AG20443 (cell line): ENCODE measurements around the gene SEMA4D.

Experiments
- DNase-seq: peaks from one replicate; pipeline ENCODE4 v3.0.0; 2012; ENCODE audit warnings: low spot score, mixed read lengths

The SEMA4D gene

DNA sequence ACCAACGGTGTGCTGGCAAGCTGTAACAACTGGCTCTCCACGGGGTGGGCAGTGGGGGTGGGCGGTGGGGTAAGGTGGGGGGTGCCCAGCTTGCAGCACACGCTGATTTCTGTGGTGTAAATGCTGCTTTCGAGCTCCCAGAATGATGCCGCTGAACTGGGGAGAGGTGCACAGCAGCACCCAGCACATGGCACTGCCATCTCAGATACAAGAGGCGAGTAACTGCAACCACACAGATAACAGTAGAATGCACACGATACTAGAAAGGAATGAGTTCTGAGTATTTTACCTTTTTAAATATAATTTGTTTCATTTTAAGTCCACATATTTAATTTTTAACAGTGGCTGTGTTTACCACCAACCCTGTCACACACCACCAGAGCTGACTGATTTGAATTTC is 87.9 kb downstream of the SEMA4D start:
- no peak for DNase-seq

DNA sequence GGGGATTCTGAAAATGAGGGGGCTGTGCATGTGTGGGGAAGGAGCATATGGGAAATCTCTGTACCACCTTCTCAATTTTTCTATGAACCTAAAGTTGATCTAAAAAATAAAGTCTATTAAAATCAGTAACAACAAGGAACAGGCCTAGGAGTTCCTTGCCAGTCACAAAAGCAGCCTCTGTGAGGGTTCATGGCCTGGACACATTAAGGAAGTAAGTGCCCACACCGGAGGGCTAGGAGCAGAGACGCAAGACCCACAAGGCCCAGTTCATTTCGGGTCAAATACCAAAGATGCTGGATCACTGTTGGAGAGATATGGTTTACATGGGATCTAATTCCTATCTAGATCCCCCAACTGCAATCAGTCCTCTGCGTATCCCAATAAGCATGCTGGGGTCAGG is 88.4 kb downstream of the SEMA4D start:
- DNase-seq = no peak

DNA sequence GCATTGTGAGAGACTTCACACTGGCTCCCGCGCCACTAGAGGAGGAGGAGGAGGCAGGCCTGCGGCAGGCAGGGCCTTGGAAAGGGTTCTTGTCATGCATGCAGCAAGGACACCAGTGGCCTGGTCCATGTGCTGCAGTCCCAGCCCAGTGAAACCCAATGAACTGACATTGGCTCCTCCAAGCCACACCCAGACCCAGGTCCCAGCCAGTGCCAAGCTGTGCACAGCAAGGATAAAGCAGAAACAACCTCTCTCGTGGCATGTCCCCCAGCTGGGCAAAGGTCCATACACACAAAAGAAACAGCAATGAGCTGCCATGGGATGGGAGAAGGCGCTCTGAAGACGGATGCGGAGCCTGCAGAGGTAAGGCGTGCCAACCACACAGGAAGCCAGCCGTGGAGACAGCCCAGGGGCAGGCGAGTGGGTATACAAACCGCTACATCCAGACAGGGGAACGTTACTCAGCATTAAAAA is 89.2 kb downstream of the SEMA4D start:
- no peak for DNase-seq

DNA sequence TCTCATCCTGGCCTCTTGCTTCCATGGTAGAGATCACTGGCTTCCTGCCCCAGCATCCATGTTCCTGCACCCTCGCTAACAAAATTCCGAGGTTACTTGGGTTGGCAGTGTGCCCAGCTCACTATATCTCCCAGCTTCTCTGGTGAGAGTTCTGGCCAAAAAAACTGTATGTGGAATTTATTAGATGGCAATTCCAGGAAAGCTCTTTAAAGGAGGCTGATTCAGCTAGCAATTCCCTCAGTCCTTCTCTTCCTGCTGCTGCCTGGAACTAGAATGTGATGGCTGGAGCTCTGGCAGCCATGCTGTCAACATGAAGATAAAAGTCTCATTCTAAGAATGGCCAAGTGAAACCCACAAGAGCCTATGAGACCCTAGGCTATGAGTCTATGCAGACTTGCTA is 90.8 kb downstream of the SEMA4D start:
- DNase-seq = no peak

DNA sequence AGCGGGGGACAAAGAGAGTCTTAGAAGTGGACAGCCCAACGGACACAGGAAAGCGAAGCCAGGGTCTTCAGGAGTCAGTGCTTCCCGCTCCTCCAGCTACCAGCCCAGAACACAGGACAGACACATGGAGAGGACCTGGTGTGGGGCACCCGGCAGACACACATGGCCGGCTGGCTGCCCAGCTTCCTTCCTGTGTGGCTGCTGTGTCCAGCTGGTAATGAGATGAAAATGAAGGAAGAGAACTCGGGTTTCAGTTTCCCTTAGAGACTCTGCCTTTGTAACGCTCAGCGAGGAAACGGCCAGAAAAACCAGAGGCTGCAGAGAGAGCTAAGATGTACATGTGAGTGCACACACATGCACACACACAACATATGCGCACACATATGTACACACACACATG is 92.1 kb downstream of the SEMA4D start:
- DNase-seq = no peak

DNA sequence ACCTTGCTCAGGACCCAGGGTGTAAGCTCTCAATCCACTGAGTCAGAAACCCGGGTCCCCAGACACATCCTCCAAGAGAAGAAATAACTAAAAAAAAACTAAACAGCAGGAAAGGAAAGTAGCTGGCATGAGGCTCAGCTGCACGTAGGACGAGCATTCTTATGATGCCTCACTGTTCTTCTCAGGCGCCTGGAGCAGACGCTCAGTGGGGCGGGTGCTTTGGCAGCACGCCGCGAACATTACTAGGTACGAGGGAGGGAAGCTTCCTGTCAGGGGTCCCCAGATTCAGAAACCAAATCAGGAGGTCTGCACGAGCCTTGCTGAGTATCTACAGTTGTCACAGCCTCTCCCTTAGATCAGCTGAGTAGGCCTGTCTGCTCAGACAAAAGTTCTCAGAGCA is 93.8 kb downstream of the SEMA4D start:
- DNase-seq = no peak

DNA sequence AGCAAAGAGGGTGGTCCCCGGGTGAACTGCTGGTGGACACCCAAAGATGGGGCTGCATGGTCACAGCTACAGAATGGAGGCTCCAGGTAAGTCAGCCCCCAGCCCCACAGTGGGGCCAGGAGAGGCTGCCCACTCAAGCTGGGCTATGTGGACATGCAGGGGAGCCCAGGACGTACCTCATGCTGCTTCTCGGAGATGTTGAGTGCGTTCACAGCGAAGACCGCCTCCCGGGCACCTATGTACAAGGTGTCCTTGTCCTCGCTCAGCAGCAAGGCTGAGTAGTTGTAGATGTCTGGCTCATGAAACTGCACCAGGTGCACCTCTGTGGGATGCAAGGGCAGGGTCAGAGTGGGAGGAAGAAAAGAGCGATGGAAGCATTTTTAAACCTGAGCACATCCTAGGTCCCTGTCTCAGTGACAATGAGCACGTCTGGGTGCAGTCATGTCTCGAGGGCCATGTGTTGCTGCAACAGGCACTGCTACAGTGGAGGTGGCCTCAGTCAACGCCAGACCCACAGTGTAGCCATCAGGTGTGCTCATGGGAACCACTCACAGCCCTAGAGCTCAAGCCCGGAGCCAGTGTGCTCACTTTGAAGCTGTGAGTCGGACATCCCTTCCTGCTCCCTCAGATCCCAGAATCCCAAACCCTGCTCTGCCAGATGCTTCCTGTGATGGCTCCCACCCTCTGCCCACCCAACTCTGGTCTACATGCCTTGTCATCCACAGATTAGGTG is 95.1 kb downstream of the SEMA4D start:
- DNase-seq = no peak

DNA sequence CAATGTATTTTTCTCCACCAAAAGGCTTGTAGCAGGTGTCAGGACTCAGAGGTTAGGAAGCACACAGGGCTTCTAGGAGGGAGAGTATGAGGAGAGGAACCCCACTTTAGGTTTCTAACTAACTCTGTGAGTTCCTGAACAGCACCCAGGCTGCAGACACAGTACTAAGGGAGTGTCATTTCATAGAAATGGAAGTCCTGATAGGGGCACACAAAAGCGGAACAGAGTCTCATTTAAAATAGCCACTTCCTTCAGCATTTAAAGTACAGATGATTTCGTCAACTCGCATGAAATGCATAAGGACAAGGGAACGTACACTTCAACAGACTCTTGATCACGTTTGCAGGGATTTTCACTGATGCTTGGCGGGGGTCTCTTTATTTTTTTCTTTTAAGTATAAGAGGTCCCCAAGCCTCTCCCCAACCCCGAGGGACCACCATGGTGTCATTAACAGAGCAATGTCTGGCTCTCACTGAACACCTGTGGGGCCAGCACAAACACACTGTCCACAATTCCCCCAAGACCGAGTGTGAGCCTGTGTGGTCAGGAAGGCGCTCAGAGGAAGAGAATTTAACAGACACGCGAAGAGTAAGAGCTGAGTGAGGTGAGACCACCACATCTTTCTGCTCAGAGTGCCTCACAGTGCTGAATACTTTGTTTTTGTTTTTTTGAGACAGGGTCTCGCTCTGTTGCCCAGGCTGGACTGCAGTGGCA is 97.4 kb downstream of the SEMA4D start:
- DNase-seq = no peak

DNA sequence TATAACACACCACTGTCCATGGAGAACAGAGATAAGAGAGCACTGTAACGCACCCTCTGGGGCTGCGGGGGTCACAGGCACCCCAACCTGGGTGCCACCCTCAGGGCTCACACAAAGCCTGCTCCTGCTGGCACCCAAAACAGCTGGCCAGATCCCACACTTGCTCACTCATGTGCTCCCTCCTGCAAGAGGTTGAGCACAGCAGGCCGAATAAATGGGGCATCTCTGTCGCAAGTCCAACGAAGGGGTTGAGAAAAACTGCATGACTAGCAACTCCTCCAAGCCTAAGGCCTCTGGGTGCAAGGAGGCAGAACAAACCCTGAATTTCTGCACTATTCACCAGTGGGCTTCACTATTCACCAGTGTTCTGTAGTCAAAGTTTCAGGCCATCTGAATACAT is 99.3 kb downstream of the SEMA4D start:
- DNase-seq = no peak

DNA sequence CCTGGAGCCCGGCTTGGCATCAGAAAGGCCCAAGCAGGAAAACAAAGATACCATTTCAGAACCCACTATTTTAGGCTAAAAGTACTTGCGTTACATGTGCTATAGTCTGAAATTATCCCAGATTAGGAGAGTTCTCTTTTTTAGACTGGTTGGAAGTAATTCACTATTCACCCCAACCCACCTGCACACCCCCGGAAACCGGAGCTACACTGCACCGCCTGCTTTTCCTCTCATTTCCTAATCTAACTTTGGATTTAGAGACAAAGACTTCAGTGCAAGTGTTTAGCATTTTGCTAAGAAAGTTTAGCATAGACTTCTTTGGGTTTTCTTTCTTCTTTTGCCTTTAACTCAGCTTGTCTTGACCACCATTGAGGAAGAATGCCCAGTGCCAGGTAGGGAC is 100.4 kb downstream of the SEMA4D start:
- DNase-seq = no peak

DNA sequence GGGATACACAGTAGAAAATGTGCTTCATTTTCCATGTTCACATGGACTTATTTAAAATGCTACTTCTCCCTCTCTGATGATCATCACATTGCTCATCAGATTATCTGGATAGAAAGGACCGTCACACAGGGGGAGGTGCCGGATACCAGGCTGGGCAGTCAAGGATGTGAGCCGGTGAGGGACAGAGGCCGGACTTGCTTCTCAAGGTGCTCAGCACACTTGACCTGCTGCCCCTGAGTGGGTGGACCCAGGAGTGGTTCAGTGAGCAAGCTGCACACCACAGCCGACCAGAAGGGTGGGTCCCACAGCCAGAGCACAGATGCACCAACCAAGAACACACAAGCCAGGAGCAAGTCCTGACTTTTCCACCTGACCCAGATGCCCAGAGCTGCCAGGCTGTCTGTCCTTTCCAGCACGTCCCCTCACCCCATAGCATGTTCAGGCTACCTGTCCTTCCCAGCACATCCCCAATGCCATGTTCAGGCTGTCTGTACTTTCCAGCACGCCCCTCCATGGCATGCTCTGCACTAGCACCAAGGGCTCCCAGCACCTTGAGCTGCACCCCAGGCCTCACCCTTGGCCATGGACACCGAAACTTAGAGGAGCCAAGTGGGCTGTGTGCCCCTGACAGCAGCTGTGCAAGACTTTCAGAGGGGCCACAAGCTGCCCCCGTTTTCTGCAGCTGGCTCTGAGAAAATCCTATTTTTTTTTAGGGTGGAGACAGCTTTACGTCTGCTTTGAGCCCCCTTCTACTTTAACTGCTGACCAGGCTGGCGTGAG is 101.8 kb downstream of the SEMA4D start:
- peak; percentile 26 for DNase-seq

DNA sequence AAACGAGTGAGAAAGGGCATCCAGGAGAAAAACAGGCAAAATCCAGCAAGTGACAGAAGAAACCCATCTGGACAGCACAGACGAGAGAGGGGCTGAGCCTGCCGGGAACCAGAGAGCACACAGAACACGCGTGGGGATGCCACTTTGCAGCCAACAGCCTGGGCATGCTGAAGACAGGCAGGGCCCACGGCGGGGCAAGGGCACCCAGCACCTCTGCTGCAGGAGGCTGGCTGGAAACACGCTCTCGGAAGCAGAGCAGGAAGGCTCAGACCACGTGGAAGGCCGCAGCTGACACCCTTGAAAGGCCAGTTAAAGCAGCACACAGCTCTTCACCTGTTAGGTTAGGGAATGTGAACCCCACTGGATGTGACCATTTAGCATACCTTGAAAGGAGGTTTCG is 103.5 kb downstream of the SEMA4D start:
- no peak for DNase-seq

DNA sequence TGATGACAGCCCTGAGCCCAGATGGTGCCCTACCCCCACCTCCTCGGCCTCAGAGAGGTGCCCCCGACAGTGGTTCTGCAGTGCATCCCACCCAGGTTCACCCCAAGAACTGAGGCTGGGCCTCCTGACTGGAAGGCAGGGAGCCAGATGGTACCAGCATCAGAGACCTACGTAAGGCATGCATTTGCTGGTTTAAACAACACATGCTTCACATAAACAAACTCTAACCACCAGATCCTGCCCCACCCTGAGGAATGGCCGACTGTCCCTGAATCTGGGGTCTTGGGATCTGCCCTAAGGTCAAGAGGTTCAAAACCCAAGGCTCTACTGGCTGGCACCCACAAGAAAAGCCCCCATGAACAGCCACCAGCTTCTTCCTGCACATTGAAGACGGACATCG is 106.3 kb downstream of the SEMA4D start:
- DNase-seq = no peak

DNA sequence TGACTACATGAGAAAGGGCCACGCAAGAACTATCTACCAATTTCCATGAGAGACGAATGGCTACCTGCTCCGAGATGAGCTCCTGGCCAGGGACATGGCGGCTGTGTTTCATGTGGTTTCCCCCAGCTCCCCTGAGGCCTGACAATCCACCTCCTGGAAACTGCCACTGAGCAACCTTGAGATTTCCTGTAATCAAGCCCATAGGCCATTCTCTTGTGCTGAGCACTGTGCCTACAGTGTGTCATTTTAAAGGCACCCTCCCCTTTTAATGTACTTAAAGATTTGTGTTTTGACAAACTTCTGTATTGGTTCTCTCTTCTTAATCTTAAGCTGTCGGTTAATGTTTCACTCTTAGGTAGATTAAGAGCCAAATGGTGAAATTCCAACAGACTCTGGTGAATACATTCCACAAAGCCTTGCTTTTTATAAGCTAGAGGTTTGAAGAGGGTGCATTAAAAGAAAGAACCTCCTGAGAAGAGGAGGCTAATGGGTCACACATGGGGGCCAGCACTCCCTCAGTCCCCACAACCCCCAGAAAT is 107.3 kb downstream of the SEMA4D start:
- no peak for DNase-seq

DNA sequence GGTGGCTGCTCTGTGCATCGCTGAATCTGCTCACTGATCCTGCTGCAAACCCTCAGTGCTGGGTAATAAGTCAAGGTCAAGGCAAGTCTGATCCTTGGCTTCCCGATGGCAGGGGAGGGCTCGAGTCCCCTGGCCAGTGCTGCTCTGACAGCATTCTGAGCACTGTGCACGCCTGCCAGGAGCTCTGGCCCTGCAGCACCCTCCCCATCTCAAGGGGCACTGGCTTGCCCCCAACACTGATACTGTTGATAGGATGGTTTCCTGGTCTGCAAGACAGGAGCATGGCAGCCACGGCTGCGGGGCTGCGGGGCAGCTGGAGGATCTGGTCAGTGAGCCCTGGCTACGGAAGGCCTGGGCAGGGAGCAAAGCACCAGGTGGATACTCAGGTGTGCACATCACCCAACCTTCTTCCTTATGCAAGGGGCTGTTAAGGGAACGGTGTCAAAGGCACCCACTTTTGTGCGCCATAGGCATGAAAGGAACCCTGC is 107.8 kb downstream of the SEMA4D start:
- DNase-seq = no peak

DNA sequence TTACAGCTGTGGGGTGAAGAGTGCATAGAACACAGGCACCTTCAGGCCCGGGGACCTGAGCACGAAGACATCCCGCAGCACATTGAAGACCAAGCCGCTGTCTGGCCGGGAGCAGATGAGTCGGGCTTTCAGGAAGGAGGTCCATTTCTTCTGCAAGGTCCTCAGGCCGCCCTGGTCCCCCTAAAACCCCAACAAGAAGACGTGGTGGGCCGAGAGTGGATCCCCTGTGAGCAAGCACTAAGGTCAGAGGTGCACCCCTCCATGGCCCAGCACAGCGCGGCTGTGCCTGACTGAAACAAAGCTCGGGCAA is 109.1 kb downstream of the SEMA4D start:
- no peak for DNase-seq

DNA sequence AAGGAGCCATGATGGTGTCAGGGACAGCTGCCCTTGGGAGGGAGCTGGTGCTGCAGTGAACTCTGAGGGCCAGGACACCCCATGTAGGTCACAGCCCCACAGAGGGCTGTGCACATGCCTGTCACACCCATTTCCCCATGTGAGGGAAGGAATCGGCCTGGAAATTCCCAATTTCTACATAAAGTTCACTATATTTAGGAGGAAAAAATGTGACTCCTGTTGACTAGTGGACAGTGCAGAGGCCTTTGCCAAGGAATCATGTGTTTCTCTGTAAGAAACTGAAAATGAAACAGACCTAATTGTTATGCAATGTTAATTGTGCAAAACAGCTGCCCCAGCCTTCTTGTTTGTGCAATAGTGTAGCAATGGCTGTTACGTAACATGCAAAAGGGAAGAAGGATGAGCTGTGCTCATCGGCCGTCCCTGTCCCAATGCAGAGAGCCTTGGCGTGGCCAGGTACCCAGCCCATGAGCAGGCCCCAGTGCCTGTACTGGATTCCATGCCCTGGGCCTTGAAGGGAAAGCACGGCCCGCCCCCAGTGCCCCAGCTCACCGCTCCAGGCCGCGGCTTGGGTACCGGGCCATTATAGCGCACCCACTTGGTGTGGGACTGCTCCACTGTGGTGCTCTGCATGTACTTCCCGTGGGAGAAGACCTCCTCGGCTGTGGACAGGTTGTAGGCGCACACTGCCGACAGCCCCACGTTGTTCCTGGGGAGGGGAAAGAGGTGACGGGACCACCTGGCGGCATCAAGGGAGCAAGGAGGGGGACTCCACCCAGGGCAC is 109.6 kb downstream of the SEMA4D start:
- DNase-seq = peak; percentile 94

DNA sequence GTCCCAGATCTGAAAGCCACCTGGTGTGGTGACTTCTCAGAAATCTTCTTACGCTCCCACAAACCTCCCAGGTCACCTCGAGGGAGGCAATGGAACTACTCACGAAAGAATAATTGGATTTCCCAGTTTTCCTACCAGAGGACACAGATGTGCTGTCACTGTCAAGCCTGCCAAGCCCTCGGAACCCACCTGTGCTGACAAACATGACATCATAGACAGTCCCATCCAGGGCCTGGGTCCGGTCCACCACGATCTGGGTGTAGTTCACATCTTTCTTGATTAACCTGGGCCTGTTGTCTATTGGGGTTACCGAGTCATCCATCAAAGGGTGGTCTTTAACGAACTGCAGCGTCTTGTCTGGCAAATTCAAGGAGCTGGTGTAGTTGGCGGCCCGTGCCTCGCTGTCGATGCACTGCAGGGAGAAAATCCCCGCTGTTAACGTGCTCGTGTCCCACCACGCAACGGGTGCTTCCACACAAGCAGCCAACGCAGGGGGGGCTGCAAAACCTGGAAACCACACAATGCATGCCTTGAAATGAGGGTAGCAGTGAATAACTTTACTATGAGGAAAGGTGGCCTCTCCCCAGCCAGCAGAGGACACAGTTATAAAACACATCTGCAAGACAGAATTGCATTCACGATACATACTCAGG is 110.6 kb downstream of the SEMA4D start:
- no peak for DNase-seq

DNA sequence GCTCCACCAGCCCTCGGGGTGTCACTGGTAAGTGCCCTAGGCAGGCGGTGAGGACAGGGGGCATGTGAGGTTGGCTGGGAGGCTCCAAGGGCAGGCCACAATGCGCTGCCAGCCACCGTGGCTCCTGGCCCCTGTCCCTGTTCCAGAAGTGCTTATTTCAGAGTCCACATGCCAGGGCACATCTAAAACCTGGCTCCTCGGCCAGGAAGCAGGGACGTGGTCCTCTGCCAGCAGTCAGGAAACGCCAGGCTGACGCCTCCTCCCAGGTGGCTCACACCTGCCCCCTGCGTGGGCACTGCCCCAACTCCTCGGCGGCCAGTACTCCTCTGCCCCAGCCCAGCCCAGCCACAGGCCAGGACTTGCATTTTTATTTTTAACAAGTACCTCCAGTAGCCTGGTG is 111.1 kb downstream of the SEMA4D start:
- no peak for DNase-seq

DNA sequence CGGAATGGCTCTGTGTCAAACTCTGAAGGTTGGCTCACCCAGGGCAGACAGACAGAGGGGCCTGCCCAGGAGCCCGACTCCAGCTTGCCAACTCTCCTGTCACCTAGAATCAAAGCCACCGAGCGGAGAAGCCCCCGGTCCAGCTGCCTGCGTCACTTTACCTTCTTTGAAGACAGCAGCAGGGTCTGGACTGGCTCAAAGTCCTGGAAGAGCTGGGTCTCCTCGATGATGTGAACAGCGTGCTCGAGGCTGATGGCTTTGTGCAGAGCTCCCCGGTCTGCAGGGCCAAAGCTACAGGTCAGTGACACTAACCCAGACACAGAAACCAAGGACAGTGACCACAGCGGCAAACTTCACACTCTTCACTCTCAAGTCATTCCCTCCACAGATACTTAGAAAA is 111.7 kb downstream of the SEMA4D start:
- no peak for DNase-seq

DNA sequence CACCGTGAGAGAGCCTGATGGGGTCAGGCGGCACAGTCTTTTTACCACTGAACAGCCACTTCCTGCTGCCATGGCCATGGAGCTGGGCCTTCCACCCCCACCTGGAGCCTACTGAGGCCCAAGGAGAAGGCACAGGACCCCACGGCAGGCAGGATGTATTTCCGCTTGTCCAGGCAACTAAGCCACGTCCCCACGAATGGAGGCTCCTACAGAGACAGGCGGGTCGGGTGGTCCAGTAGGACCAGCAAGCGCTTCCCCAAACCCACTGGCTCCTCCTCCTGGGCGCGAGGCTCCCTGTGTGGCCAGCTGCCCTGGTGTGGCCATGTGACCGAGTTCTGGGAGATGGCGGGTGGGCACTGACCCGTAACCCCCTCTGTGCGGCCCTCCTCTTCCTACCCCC is 113.1 kb downstream of the SEMA4D start:
- DNase-seq = no peak
